D341Med (cell line): ENCODE measurements around the gene SLC7A6.

Source experiments
- DNase-seq: peaks from one replicate; pipeline ENCODE4 v3.0.0; 2012; ENCODE audit warnings: low spot score

The SLC7A6 gene

DNA sequence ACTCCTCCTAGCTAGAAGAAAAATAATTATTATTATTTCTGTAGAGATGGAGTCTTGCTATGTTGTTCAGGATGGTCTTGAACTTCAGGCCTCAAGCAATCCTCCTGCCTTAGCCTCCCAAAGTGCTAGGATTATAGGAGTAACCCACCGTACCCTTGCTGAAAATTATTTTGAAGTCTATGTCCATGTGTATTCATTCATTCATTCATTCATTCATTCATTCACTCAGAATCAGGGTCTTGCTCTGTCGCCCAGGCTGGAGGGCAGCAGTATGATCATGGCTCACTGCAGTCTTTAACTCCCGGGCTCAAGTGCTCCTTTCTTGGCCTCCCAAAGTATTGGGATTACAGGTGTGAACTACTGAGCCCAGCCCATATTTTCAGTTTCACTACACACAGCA is 42.3 kb downstream of the SLC7A6 start:
- DNase-seq = no peak

DNA sequence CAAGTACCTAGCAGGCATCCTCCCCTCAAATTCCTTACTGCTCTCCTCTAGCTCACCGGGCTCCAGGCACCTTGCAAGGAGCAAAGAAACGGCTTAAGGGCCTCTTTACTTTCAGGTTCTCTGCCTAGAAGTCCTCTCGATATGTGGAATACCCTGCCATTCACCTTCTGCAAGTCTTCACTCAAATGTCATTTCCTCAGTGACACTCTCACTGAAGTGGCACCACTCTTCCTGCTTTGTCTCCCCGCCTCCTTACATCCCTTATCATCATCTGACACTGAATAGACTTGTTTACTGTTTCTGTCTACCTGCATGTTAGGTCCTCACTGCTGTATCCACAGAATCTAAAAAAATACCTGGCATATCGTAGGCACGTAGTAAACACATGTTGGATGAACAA is 45.5 kb downstream of the SLC7A6 start:
- no peak for DNase-seq

DNA sequence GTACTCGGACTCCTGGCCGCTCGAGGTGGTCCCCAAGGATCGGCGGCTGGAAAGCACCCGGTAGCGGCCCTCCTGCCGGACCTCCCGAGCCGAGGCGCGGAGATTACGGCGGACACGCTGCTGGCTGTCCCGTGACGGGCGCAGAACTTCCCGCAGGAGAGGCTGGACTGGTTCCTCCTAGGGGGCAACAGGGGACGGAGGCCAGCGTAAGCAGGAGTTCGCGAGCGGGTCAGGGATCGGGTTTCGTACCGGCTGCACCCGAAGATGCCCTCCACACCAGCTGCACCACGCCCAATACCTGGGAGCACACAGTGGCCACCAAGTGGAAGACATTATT is 46.1 kb downstream of the SLC7A6 start:
- no peak for DNase-seq

DNA sequence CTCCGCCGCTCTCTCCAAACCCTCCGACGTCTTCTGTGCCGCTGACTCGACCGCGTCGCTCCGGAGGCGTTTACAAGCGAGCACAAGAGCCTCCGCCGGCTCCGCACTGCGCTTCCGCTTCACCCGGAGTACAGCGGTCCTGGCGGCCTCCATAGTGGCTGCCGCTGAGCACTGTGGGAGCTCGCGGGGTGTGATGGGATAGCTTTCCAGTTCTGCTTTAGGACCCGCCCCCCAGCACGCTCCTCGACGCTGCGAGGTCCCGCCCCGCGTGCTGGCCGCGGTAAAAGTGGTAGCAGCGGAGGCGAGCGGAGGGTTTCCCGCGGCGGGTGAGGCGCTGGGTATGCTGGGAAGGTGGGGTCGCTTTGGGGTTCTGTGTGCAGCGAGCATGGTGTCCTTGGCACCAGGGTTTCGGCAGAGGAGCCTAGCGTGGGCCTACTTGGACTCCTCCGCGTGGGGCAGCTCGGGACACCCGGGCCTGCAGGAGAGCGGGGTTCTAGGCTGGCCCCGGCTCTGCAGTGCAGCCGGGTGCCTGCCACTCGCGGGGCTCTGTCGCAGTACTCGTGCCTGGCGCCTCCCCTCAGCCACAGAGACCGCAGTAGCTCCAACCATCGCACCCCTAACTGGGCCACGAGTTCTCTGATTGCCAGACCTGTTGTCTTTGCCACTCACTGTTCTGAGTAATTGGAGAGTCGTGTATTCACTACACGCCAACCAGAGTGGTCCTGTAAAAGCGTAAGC is 46.6 kb downstream of the SLC7A6 start, which contains the start of the genes PRMT7 and SLC7A6OS:
Gene PRMT7 (plus strand): TSS at position 246 of the 738 bp plus-strand sequence. CDS start 4,961 bp downstream, outside the sequence.
Gene SLC7A6OS (minus strand): TSS at position 173 of the 738 bp plus-strand sequence. CDS start 20 bp downstream, at position 153.
- DNase-seq = peak; percentile 95

DNA sequence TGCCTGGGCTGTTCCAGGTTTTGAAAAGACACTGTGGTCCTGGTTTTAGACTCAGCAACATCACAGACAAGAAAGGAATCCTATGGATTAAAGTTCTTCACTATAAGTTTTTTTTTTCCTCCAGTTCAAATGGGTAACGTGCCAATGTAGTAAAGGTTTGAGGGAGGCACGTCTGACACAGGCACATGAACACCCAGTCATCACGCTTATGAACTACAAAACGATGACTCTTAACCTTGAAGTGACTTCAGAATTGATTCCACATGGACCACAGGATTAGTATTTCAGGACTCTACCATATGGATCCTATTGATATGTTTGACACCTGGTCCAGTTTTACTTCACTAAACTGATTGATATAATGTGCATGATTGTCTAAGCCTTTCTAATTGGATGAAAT is 48.8 kb downstream of the SLC7A6 start:
- DNase-seq = no peak

DNA sequence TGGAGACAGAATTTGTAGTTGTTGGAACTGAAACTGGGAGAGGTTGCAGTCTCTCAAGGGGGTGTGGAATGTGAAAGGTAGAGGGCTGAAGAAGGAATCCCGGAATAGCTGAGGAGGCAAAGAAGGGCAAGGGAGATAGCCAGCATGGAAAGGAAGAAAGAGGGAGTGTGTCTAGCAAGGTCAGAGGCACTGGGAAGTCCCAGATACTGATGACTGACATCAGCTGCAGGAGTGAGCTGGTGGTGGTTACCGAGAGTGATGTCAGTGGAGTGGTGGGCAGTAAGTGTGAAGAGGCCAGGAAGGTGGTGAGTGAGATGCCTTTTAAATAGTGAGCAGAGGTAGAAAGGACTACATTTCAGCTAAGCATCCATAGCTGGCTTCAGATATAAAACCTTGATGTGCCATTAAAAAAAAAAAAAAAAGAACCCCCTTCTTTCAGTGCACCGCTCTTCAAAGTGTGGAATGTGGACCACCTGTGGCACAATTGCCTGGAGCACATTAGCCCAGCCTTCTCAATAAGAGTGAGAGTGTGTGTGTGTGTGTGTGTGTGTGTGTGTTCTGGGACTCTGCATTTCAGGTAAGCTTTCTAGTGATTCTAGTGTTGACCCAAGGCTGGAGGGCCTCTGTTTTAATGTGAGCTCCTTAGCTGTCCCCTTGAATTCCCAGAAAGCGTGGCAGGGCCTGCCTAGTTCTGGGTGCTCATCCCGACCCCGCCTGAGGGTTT is 55.0 kb downstream of the SLC7A6 start:
- DNase-seq = no peak

DNA sequence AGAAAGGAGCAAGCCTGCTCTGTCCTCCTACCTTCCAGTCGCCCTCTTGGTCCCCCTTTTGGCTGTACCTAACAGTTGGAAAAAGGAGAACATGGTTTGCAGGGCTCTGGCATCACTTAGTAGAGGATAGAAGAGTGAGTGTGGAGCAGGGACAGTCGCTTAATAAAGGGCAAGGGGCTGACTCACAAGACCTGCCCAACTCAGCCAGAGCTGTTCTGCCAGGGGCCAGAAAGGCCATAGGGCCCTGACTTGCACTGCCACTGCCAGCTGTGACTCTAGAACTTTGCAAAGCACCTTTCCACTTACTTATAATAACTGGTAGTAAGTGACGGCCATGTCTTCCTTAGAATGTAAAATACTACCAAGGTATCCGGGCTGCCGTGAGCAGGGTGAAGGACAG is 60.0 kb downstream of the SLC7A6 start:
- no peak for DNase-seq

DNA sequence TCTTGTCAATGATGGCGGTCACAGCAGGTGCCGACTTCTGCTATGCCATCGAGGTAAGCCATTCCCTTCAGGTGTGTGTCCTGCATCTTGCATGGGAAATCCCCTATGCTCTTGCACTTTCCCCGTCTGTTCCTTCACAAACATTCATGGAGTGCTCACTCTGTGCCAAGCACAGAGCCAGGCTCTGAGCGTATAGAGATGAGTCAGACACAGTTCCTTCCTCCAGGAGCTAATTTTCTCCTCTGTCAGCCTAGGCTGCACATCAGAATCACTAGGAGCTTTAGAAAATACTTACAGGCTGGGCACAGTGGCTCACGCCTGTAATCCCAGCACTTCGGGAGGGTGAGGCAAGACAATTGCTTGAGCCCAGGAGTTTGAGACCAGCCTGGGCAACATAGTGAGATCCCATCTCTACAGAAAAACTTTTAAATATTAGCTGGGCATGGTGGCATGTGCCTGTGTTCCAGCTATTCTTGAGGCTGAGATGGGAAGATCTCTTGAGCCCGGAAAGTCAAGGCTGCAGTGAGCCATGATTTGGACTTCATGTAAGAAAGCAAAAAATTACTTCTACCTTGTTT is 60.5 kb downstream of the SLC7A6 start:
- DNase-seq = no peak

DNA sequence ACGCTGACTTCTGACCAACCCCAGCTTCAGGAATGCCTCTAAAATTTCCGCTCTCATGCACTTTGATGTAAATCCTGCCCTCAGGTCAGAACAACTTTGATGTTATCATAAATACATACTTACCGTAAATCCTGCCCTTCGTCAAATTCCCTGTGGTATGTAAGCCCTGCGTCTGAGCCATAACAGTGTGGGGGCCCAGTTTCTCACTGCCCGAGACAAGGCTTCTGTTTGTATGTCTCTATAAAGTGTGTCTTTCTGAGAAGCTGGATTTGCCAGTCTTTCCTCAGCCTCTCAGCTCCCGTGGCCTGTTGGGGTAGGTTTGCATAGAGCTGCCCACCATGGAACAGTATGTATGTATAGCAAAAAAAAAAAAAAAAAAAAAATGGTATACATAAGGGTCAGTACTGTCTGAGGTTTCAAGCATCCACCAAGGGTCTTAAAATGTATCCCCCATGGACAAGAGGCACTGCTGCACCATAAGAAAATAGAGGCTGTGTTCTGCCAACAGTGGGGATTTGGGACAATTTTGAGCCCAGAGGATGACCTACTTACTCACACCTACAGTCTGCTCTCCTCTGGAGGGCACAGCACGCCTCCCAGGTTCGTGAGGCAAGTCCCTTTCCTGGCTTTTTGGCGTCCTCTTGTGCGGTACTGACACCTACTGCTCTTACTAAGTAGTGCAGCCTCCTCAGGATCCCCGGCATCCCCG is 64.0 kb downstream of the SLC7A6 start:
- DNase-seq = peak; percentile 90

DNA sequence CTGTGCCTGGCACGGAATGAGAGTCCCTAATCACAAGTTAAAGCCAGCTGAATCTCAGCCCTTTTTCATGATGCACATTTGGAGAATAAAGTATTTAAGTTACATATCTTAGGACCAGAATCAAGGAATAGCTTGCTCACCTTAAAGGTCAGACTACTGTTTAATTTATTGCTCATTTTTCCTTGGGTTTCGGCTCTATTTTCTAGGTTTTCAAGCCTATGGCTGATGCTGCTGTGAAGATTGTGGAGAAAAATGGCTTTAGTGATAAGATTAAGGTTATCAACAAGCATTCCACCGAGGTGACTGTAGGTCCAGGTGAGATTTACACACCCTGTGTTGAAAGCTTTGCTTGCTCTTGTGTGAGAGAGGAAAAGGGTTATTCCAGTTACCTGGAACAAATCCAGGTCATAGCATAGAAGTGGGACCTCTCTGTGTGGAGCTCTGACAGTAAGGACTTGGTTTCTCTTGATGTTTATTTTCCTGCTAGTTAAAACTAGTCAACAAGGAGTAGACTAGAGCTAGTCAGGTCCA is 64.6 kb downstream of the SLC7A6 start:
- no peak for DNase-seq

DNA sequence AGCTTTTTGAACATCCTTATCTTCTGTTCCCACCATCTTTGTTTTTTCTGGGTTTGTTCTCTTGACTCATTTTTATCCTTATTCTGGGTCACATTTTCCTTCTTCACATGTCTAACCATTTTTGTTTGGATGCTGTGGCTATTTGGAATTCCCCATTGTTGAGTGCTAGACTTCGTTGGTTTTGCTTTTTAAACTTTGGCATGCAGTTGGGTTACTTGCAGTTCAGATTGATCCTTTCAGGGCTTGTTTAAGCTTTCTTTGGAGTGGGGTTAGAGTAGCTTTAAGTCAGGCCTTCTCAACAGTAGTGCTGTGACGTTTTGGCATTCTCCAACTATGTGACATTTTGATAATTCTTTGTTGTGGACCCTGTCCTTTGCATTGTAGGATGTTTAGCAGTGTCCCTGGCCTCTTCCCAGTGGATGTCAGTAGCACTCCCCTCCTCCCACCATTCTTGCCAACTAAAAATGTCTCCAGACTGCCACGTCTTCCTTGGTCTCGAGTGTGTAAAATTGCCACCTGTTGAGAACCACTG is 67.6 kb downstream of the SLC7A6 start:
- no peak for DNase-seq

DNA sequence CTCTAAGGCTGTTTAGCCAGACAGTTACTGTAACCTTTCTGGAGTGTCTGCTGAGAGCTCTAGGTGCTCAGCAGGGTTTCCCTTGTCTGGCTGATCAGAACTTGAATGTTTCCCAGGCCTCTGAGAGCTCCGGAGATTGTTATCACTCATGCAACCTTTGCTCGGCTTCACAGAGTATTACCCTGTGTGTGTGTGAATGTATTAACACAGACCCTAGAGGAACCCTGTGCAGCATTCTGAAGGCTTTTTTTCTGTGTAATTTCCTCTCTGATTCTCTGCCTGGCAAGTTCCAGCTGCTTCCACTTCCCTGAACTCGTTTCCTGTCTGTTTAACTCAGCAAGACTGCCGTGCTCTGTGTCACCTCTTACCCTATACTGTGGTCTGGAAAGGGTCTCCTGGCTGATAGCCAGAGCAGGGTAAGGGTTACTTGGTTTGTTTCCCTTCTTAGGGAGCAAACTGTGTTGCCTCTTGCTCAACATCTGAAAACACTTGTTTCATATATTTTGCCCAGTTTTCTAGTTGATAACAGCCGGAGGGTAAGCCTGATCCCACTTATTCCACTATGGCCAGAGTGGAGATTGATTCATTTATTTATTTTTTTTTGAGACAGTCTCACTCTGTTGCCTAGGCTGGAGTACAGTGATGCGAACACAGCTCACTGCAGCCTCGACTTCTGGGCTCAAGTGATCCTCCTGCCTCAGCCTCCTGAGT is 68.2 kb downstream of the SLC7A6 start:
- DNase-seq = no peak

DNA sequence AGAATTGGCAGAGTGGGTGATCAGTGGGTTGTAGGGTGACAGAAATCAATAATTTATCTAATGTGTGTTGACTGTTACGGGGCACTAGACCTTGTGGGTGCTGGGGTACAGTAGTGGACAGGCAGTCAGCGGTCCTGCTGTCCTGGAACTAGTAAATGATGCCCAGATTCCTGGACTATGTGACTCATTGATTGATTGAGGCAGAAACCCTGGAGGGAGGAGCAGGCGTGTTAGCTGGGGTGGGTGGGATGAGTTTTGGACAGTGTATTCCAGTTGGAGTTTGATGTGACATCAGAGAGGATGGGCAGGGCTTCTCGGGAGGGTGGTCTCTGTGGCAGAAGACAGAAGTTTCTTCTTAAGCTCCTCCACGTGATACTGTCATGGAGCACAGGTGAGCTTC is 70.8 kb downstream of the SLC7A6 start:
- no peak for DNase-seq

DNA sequence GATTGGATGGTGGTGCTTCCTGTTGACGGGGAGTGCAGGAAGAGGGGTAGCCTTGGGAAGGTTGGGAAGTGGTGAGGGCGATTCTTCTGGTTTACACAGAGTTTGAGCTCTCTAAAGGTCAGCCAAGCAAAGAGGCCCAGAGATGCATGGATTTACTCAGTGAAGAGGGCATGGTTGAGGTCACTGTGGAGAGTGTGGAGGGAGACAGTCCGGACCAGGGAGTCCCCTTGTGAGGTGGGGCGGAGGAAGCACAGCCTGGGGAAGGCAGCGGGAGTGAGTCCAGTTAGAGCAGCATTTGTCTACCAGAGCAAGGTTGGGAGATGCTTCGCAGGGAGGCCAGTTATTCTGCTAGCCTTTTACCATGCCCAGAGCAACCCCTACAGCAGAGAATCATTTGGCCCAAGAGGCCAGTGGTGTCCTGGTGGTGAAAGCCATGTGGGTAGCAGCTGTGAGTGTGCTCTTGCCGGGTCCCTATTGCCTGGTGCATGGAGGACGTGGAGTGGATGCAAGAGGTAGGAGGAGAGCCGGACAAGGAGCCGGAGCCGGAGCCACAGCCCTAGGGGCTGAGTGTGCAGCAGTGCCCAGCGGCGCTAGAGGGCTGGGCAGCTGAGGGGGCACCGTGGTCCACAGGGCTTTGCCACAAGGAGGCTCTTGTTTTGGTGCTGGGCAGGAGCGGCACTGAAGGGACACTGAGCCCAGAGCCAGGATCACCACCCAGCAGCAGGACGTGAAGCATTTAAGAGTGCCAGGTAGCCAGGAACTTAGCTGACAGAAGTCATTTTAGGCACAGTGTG is 74.2 kb downstream of the SLC7A6 start:
- no peak for DNase-seq

DNA sequence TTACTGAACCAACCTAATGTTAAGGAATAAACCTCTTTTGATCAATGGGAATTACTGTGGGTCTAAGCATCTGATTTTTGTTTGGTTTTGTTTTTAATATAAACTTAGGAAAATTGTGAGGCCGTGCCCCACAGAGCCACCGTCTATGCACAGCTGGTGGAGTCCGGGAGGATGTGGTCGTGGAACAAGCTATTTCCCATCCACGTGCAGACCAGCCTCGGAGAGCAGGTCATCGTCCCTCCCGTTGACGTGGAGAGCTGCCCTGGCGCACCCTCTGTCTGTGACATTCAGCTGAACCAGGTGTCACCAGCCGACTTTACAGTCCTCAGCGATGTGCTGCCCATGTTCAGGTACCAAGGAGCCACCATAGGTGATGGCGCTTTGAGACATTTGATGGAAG is 74.9 kb downstream of the SLC7A6 start:
- no peak for DNase-seq

DNA sequence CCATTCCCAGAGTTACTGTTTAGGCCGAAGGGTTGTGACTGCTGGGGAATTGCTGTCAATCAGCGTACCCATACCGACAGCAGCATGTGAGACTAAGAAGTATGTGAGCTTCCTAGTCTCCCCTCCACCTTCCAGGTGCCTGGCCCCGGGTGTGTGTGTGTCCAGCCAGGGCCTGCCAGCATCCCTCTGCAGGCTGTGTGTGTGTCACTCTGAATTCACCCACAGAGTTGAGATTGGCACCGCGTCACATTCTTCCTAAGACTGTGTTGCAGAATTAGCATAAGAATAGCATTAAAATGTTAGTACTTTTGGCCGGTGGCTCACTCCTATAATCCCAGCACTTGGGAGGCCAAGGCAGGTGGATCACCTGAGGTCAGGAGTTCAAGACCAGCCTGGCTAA is 78.3 kb downstream of the SLC7A6 start:
- DNase-seq = no peak

DNA sequence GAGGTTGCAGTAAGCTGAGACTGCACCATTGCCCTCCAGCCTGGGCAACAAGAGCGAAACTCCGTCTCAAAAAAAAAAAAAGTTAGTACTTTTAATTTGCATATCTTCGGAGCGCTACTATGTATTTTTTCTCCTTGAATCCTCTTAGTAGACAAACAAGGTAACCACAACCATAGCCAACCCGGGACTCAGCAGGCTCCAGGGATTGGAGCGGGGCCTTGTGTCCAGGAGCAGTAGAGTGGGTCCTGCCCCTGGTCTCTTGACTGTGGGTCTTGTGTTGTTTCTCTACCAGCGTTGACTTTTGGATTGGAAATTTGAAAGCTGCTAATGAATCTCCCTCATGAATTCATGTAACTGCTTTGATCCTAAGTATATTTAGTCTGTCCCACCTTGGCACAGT is 78.8 kb downstream of the SLC7A6 start:
- no peak for DNase-seq

DNA sequence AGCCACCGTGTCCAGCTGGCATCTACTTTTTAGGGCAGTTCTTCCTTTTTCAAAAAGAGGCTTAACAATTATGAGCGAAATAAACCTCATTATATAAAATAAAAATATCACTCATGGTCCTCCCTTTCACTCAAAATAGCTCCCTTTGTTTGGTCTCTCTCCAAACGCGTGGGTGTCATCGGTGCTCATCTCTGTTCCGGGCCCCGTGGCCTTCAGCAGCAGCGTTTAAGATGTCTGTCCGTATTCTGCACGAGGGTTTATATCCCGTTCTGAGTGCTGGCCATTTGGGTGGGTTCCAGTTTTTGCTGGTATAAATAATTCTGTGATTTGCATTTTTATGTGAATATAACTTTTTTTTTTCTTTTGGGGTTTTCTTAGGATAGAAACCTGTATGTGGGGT is 79.9 kb downstream of the SLC7A6 start:
- DNase-seq = no peak

DNA sequence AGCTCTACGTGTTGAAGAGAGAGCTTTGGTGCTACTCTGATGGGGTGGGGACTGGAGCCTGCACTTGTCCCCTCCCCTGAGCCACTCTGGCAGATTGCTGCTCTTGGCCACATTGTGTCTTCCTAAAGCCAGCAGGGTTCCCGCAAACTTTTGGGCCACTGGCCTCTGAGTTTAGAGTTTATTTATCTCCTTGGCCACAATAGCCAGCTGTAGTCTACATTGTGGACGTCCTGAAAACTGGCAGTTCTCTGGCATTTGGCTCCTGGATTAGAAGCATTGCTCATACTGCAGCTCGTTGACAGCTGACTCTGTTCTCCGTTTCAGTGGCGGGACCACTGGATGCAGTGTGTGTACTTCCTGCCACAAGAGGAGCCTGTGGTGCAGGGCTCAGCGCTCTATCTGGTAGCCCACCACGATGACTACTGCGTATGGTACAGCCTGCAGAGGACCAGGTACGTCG is 81.1 kb downstream of the SLC7A6 start:
- no peak for DNase-seq

DNA sequence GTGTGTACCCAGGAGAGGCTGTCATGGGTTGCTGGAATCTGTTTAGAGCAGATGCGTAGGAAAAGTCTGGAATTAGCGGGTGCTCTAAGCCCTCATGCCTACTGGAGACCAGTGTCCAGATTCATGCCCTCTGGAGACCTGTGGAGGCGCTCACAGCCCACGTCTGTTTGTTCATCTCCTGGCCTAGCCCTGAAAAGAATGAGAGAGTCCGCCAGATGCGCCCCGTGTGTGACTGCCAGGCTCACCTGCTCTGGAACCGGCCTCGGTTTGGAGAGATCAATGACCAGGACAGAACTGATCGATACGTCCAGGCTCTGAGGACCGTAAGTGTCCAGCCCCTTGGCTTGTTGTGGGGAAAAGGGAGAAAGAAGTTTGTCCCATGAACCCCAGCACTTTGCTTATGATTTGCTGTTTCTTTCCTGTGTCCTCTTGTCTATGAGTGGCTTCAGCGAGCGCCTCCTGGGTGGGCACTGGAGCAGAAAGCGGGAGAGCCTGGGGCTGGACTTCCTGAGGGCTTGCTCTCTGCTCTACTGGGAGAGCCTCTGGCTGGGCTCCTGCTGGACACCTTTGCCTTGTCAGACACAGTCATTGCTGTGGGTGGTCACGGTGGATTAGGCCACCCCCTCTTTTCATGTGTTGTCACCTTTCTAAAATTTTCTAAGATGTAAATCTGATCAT is 81.8 kb downstream of the SLC7A6 start:
- DNase-seq = no peak
